ENCODE data around the gene RASGRP3.

The RASGRP3 gene

DNA sequence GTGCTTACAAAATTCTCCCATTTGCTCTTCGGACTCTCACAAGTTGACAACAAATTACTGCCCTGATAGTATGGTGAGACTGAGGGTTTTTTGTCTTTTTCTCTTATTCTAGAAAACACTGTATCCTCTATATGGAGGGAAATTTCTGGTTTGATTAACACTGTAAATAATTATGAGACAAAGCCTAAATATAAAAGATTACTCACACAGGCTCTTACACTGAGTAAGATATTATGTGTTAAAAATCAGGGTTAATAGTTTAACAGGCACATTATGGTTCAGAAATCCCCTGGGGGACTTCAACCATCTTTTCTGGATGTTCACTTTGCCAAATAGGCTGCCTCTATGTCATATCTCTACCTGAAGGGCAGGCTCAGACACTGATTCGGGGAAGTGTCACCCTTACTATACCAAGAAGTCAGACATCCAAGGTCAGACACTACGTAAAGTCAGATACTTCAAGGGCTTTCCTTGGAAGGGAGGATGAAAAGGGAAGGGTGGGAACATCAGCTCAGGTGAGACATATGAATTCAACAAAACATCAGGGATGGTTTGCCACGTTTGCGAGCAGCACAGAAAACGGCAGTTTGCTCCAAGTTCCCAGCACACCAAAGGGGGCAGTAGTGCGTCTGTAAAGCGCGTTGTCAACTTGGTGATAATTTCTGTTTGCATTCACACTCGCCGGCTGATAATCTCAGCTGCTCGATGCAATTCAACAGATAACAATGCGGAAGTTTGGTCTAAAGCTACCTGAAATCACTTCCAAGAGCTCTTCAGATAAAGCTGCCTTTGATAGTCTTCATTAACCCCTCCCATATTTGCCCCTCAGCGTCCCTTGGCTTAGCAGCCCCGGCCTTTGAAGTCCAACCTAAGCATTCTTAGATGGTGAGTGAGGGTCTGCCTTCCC lies 972 bp upstream of the RASGRP3 start:
- peak; percentile 76 to 84 (median 76) for DNase-seq
- H3K4me1 Mint-ChIP-seq (ENCODE audit: low read depth in 2 of 2), result peaks cover 15 to 23% of the 10 kb centered on the region in 2 donors
- H3K36me3 Mint-ChIP-seq (ENCODE audit: insufficient read depth), result peaks cover 12% of the 10 kb centered on the region
- peak overlapping the region; percentile 88 to 94 for H3K4me3 Mint-ChIP-seq
- peak; percentile 72 for ATAC-seq (replicated peaks)
- H3K27ac Mint-ChIP-seq, result peak overlapping the region; percentile 98
- H3K9me3 Mint-ChIP-seq, result no peaks in the 10 kb centered on the region
- no peaks in the 10 kb centered on the region for H3K27me3 Mint-ChIP-seq

DNA sequence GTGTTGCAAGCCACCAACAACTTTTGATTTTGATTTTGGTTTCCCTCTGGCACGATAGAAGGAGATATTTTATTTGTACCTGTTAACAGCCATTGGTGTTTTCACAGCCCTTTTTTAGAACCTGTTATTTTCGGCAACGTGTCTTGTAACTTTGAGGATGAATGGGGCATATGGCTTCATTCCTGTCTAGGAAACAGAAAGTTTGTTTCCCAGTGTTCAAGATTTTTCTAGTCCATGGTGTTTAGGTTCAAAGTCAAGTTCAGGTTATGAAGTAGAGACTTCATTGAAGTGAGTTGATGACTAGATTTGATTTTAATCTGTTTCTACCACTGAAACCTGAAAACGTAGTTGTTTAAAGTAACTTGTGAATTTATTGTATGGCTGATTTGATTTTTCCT lies 343 bp downstream of the RASGRP3 start:
- Mint-ChIP-seq H3K4me1 (ENCODE audit: low read depth in 2 of 2) (peaks cover 18 to 23% of the 10 kb centered on the region in 2 donors), H3K36me3 (ENCODE audit: insufficient read depth) (peaks cover 12% of the 10 kb centered on the region), H3K27ac (peak overlapping the region; percentile 98), H3K4me3 (peak overlapping the region; percentile 88 to 94), H3K9me3 (no peaks in the 10 kb centered on the region), H3K27me3 (no peaks in the 10 kb centered on the region)
- no peak for ATAC-seq (replicated peaks)
- DNase-seq, result no peak

GRCh38 chr2:33477473-33478468 lies 1.3 kb downstream of the RASGRP3 start:
- peak overlapping the region; percentile 88 to 94 for H3K4me3 Mint-ChIP-seq
- DNase-seq, result no peak
- H3K36me3 Mint-ChIP-seq (ENCODE audit: insufficient read depth), result peaks cover 12% of the 10 kb centered on the region
- no peaks in the 10 kb centered on the region for H3K9me3 Mint-ChIP-seq
- peaks cover 18 to 23% of the 10 kb centered on the region in 2 donors for H3K4me1 Mint-ChIP-seq (ENCODE audit: low read depth in 2 of 2)
- no peak for ATAC-seq (replicated peaks)
- H3K27me3 Mint-ChIP-seq, result no peaks in the 10 kb centered on the region
- peak overlapping the region; percentile 98 for H3K27ac Mint-ChIP-seq

GRCh38 chr2:33478968-33479731 lies 2.7 kb downstream of the RASGRP3 start:
- no peak for DNase-seq
- ATAC-seq (replicated peaks), result no peak
- no peaks in the 10 kb centered on the region for H3K27me3 Mint-ChIP-seq
- peaks cover 18 to 23% of the 10 kb centered on the region in 2 donors for H3K4me1 Mint-ChIP-seq (ENCODE audit: low read depth in 2 of 2)
- H3K4me3 Mint-ChIP-seq, result peak overlapping the region in 1 of 2 donors; percentile 36
- peaks cover 12% of the 10 kb centered on the region for H3K36me3 Mint-ChIP-seq (ENCODE audit: insufficient read depth)
- no peak overlapping the region for H3K27ac Mint-ChIP-seq
- H3K9me3 Mint-ChIP-seq, result no peaks in the 10 kb centered on the region

DNA sequence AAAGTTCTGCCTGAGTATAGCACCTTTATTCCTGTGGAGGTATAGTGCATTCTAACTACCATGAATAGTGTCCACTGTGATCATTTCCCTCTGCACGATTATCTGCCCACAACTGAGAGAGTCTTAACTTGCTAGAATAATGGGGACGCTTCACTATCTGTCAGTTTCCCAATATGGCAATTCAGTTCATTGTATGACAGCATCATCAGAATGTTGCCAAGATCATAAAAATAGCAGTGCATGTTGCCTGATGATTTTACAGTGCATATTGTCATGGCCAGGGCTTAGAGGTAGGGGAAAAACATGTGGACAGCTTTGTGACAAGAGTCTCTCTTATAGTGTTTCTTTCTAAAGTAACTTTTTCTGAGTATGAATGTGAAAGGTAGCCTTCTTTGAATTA lies 6.1 kb downstream of the RASGRP3 start:
- peaks cover 1 to 4% of the 10 kb centered on the region in 2 donors for H3K4me1 Mint-ChIP-seq (ENCODE audit: low read depth in 2 of 2)
- ATAC-seq (replicated peaks) (no peak), DNase-seq (no peak)
- no peaks in the 10 kb centered on the region for H3K27me3 Mint-ChIP-seq
- H3K36me3 Mint-ChIP-seq (ENCODE audit: insufficient read depth), result no peaks in the 10 kb centered on the region
- H3K4me3 Mint-ChIP-seq, result no peak overlapping the region
- H3K9me3 Mint-ChIP-seq, result no peaks in the 10 kb centered on the region
- no peak overlapping the region for H3K27ac Mint-ChIP-seq

GRCh38 chr2:33484042-33484621 lies 7.7 kb downstream of the RASGRP3 start:
- Mint-ChIP-seq H3K36me3 (ENCODE audit: insufficient read depth) (no peaks in the 10 kb centered on the region), H3K4me1 (ENCODE audit: low read depth in 2 of 2) (peaks cover 3 to 5% of the 10 kb centered on the region in 2 donors), H3K27ac (no peak overlapping the region), H3K9me3 (no peaks in the 10 kb centered on the region), H3K27me3 (no peaks in the 10 kb centered on the region), H3K4me3 (no peak overlapping the region)
- ATAC-seq (replicated peaks) (no peak), DNase-seq (no peak)

DNA sequence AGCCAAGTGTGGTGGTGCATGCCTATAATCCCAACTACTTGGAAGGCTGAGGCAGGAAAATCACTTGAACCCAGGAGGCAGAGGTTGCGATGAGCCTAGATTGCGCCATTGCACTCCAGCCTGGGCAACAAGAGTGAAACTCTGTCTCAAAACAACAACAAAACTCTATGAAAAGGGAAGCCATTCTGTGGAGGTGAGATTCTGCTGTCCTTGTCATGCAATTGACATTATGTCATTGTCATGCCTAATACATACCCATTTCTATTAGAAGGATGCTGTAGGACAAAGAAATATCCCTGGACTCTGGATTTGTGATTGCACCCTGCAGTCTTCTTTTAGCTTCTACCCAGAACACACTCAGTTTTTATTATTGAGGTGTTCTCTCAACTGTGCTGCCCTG lies 8.6 kb downstream of the RASGRP3 start:
- no peaks in the 10 kb centered on the region for H3K27me3 Mint-ChIP-seq
- H3K36me3 Mint-ChIP-seq (ENCODE audit: insufficient read depth), result no peaks in the 10 kb centered on the region
- no peak for ATAC-seq (replicated peaks)
- DNase-seq, result no peak
- no peaks in the 10 kb centered on the region for H3K9me3 Mint-ChIP-seq
- H3K27ac Mint-ChIP-seq, result no peak overlapping the region
- no peak overlapping the region for H3K4me3 Mint-ChIP-seq
- peaks cover 3 to 6% of the 10 kb centered on the region in 2 donors for H3K4me1 Mint-ChIP-seq (ENCODE audit: low read depth in 2 of 2)

GRCh38 chr2:33486544-33486943 lies 10.1 kb downstream of the RASGRP3 start:
- no peaks in the 10 kb centered on the region for H3K36me3 Mint-ChIP-seq (ENCODE audit: insufficient read depth)
- H3K4me3 Mint-ChIP-seq, result no peak overlapping the region
- H3K27me3 Mint-ChIP-seq, result no peaks in the 10 kb centered on the region
- no peaks in the 10 kb centered on the region for H3K9me3 Mint-ChIP-seq
- no peak for DNase-seq
- peaks cover 3 to 11% of the 10 kb centered on the region in 2 donors for H3K4me1 Mint-ChIP-seq (ENCODE audit: low read depth in 2 of 2)
- no peak overlapping the region for H3K27ac Mint-ChIP-seq
- no peak for ATAC-seq (replicated peaks)

GRCh38 chr2:33488178-33488690 lies 11.8 kb downstream of the RASGRP3 start:
- no peaks in the 10 kb centered on the region for H3K9me3 Mint-ChIP-seq
- H3K4me3 Mint-ChIP-seq, result no peak overlapping the region
- H3K4me1 Mint-ChIP-seq (ENCODE audit: low read depth in 2 of 2), result peaks cover 10 to 15% of the 10 kb centered on the region in 2 donors
- H3K27ac Mint-ChIP-seq, result no peak overlapping the region
- ATAC-seq (replicated peaks), result no peak
- no peaks in the 10 kb centered on the region for H3K27me3 Mint-ChIP-seq
- DNase-seq, result no peak
- no peaks in the 10 kb centered on the region for H3K36me3 Mint-ChIP-seq (ENCODE audit: insufficient read depth)

GRCh38 chr2:33488715-33489540 lies 12.5 kb downstream of the RASGRP3 start:
- no peaks in the 10 kb centered on the region for H3K36me3 Mint-ChIP-seq (ENCODE audit: insufficient read depth)
- H3K27ac Mint-ChIP-seq, result no peak overlapping the region
- DNase-seq (no peak), ATAC-seq (replicated peaks) (no peak)
- H3K27me3 Mint-ChIP-seq, result no peaks in the 10 kb centered on the region
- H3K9me3 Mint-ChIP-seq, result no peaks in the 10 kb centered on the region
- H3K4me3 Mint-ChIP-seq, result no peak overlapping the region
- H3K4me1 Mint-ChIP-seq (ENCODE audit: low read depth in 2 of 2), result peaks cover 10 to 15% of the 10 kb centered on the region in 2 donors

- no peaks in the 10 kb centered on the region for H3K9me3 Mint-ChIP-seq
- H3K36me3 Mint-ChIP-seq (ENCODE audit: insufficient read depth), result no peaks in the 10 kb centered on the region
- H3K27me3 Mint-ChIP-seq, result peaks cover 0 to 4% of the 10 kb centered on the region in 2 donors
- DNase-seq (no peak), ATAC-seq (replicated peaks) (no peak)
- H3K4me3 Mint-ChIP-seq, result no peak overlapping the region
- H3K4me1 Mint-ChIP-seq (ENCODE audit: low read depth in 2 of 2), result peaks cover 10 to 20% of the 10 kb centered on the region in 2 donors
- H3K27ac Mint-ChIP-seq, result peak overlapping the region in 1 of 2 donors; percentile 0
These were observed 13.5 kb downstream of the RASGRP3 start for GRCh38 chr2:33489835-33490431.

Measured in effector memory CD8-positive, alpha-beta T cell (primary cell).